Prostate gland (tissue), 2 donors: ENCODE results near the gene MAPK8IP3. TPM values are rescaled to one million over a fixed set of nuclear protein-coding genes. Genes with fewer than 3 reads are reported as not detected.

Source experiments
- DNase-seq: peaks from one replicate; pipeline ENCODE4 v3.0.0-alpha.2; 2019; ENCODE audit warnings: low spot score
- H3K27ac ChIP-seq, 2 donors: fragments of 200-600 bp; sonication (generic); 2 replicates each; pipeline ENCODE4 v1.5.1; 2017 to 2019
- H3K27me3 ChIP-seq: fragments of 200-600 bp; sonication (generic); replicated peaks from 2 replicates; pipeline ENCODE4 v1.5.1; 2019; ENCODE audit not compliant: insufficient read depth
- H3K36me3 ChIP-seq, 2 donors: fragments of 200-600 bp; sonication (generic); 1 replicate in 1 of 2; 2 replicates in 1 of 2; pipeline versions ENCODE4 v1.5.1 to v1.8.1; 2017 to 2019
- H3K4me1 ChIP-seq: fragments of 200-600 bp; sonication (generic); replicated peaks from 2 replicates; pipeline ENCODE4 v1.5.1; 2019
- H3K4me3 ChIP-seq, 2 donors: fragments of 200-600 bp; sonication (generic); 2 replicates each; pipeline ENCODE4 v1.5.1; 2017 to 2019
- H3K9me3 ChIP-seq: fragments of 200-600 bp; sonication (generic); 2 replicates; pipeline ENCODE4 v1.5.1; 2017
- POLR2A ChIP-seq: fragments of 450-650 bp; IDR thresholded peaks from one replicate; pipeline ENCODE4 v1.6.1; 2016; ENCODE audit warnings: antibody characterized with exemption, mild to moderate bottlenecking
- POLR2AphosphoS5 ChIP-seq: sonication (generic); formaldehyde crosslinking; IDR thresholded peaks from one replicate; pipeline ENCODE4 v1.6.1; 2017; ENCODE audit warnings: antibody characterized with exemption
- WGBS: methylation state at CpG from one replicate; pipeline ENCODE4 v1.1.5; 2018; 5-methylcytosine and 5-hydroxymethylcytosine counted together
- intact Hi-C: fragments of 100-400 bp; cut with DNase I; formaldehyde crosslinking; loops from one replicate; pipeline ENCODE4 v1.14.2; 2022
- total RNA-seq, 2 donors: library from RNA; depleted of rRNA; stranded (reverse); fragments of >200 nt; gene quantifications; one replicate each; pipeline ENCODE4 v1.1.0, GENCODE V29; 2016
- TF ChIP-seq, protein P1 (sequence below), 4 experiments: fragments of 200-600 bp in 2 of 4; fragments of 450-650 bp in 2 of 4; sonication (generic) in 2 of 4; IDR thresholded peaks; 1 replicate in 3 of 4; 2 replicates in 1 of 4; pipeline ENCODE4 v1.5.1; 2016 to 2019; ENCODE audit warnings: antibody characterized with exemption in 4 of 4, mild to moderate bottlenecking in 2 of 4, moderate library complexity in 2 of 4

Gene MAPK8IP3
- total RNA-seq, 2 donors from 2014 or later: 56.0 to 157 TPM

DNA sequence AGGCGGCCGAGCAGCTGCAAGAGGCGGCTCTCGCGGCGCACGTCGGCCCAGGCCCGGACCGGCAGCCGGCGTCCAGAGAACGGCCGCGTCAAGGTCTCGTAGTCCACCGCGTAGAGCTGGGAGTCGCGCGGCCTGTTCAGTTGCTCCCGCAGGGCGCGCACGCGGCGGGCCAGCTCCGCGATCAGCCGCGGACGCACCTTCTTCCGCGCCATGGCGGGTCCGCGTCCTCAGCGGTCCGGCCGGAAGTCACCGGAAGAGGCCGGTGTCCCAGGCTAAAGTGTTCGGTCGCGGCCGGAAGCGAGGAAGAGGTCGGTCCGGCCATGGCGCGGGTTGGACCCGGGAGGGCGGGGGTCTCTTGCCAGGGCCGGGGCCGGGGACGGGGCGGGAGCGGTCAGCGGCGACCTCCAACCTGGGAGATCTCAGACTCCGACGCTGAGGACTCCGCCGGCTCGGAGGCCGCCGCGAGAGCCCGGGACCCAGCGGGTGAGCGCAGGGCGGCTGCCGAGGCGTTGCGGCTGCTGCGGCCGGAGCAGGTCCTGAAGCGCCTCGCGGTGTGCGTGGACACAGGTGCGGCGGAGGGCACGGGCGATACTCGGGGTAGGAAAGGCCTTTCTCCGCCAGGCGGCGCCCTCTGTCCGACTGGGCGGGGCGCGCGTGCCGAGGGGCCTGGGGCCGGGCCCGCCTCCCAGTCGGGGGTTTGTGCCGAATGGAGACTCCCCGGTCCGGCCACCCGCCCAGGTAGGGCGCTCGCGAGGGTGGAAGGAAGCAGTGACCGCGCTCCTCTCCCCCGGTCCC lies 67.1 kb downstream of the MAPK8IP3 start, which contains the start of gene MRPS34:
TSS of gene MRPS34 (minus strand) at position 227 of the 795 bp plus-strand sequence. CDS start at position 212, 15 bp downstream.
- Histone ChIP-seq H3K27ac (peak within 1 kb of the TSS; percentile 91 to 96), H3K36me3 (peaks cover 12 to 23% of the 10 kb centered on the region in 2 donors), H3K4me3 (peak within 1 kb of the TSS; percentile 83 to 86), H3K4me1 (peaks cover 14% of the 10 kb centered on the region), H3K9me3 (no peaks in the 10 kb centered on the region), H3K27me3 (no peaks in the 10 kb centered on the region)
- peak; percentile 68 for DNase-seq
- TF ChIP-seq, protein P1, sequence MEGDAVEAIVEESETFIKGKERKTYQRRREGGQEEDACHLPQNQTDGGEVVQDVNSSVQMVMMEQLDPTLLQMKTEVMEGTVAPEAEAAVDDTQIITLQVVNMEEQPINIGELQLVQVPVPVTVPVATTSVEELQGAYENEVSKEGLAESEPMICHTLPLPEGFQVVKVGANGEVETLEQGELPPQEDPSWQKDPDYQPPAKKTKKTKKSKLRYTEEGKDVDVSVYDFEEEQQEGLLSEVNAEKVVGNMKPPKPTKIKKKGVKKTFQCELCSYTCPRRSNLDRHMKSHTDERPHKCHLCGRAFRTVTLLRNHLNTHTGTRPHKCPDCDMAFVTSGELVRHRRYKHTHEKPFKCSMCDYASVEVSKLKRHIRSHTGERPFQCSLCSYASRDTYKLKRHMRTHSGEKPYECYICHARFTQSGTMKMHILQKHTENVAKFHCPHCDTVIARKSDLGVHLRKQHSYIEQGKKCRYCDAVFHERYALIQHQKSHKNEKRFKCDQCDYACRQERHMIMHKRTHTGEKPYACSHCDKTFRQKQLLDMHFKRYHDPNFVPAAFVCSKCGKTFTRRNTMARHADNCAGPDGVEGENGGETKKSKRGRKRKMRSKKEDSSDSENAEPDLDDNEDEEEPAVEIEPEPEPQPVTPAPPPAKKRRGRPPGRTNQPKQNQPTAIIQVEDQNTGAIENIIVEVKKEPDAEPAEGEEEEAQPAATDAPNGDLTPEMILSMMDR (IDR thresholded peaks at IDR 0.05): peak; percentile 59 to 89 (median 84)
- TF ChIP-seq POLR2AphosphoS5: peak; percentile 86
- TF ChIP-seq POLR2A: peak; percentile 36
- under 1% methylated on average over 64 of the region's 108 CpGs for WGBS
- intact Hi-C loops: no loop called here

DNA sequence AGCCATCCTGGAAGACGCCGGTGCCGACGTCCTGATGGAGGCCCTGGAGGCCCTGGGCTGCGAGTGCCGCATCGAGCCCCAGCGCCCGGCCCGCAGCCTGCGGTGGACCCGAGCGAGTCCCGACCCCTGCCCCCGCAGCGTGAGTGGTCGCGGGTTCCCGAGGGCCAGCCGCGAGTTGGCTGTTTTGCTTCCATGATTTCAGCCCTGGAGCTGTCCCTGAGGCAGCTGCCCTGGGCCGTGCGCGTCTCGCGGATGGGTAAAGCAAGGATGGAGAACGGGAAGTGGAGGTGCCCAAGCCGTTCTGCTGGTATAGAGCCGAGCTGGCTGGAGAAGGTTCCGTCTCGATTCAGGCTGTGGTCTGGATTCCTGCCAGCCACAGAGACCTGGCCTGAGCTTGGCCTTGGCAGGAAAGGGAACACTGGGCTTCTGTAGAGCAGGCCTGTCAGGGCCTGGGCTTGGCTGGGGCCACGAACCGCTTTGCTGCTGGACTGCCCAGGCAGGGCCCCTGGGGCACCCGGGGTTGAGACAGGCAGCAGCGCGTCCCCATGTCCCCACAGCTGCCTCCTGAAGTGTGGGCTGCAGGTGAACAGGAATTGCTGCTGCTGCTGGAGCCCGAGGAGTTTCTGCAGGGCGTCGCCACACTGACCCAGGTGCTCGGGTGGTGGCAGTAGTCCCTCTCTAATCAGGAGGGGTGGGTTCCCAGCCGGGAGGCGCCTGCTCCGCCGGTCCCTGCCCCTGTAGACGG lies 67.9 kb downstream of the MAPK8IP3 start:
- 14% methylated on average over 37 of the region's 45 CpGs for WGBS
- Histone ChIP-seq H3K4me1 (peaks cover 14% of the 10 kb centered on the region), H3K4me3 (peak overlapping the region; percentile 83 to 86), H3K27me3 (no peaks in the 10 kb centered on the region), H3K27ac (peak overlapping the region; percentile 91 to 96), H3K9me3 (no peaks in the 10 kb centered on the region), H3K36me3 (peaks cover 12 to 24% of the 10 kb centered on the region in 2 donors)
- intact Hi-C loops: no loop called here
- TF ChIP-seq POLR2A (no peak), POLR2AphosphoS5 (no peak)
- TF ChIP-seq, protein P1 (IDR thresholded peaks at IDR 0.05): no peak
- no peak for DNase-seq

DNA sequence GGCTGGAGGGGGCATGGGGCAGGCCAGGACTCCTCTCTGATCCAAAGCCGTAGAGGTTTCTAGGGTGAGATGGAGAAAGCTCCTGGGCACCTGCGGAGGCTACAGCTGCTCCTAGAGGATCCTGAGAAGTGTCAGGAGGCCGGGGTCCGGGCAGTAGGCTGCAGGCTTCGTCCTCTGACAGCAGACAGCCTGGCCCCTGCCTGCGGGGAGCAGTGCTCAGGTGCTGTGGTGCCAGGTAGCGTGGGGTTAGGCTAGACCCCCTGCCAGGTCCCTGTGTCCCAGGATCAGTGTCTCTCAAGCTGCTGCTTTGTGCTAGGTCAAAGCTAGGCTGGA lies 68.4 kb downstream of the MAPK8IP3 start:
- Histone ChIP-seq H3K27me3 (no peaks in the 10 kb centered on the region), H3K9me3 (no peaks in the 10 kb centered on the region), H3K36me3 (peaks cover 12 to 24% of the 10 kb centered on the region in 2 donors), H3K4me1 (peaks cover 14% of the 10 kb centered on the region), H3K27ac (peak overlapping the region; percentile 91 to 96), H3K4me3 (peak overlapping the region; percentile 83 to 86)
- TF ChIP-seq, protein P1 (IDR thresholded peaks at IDR 0.05): no peak
- no peak for TF ChIP-seq POLR2AphosphoS5
- no peak for TF ChIP-seq POLR2A
- DNase-seq: no peak
- intact Hi-C loops: no loop called here
- WGBS: 83% methylated on average over 7 of the region's 7 CpGs

DNA sequence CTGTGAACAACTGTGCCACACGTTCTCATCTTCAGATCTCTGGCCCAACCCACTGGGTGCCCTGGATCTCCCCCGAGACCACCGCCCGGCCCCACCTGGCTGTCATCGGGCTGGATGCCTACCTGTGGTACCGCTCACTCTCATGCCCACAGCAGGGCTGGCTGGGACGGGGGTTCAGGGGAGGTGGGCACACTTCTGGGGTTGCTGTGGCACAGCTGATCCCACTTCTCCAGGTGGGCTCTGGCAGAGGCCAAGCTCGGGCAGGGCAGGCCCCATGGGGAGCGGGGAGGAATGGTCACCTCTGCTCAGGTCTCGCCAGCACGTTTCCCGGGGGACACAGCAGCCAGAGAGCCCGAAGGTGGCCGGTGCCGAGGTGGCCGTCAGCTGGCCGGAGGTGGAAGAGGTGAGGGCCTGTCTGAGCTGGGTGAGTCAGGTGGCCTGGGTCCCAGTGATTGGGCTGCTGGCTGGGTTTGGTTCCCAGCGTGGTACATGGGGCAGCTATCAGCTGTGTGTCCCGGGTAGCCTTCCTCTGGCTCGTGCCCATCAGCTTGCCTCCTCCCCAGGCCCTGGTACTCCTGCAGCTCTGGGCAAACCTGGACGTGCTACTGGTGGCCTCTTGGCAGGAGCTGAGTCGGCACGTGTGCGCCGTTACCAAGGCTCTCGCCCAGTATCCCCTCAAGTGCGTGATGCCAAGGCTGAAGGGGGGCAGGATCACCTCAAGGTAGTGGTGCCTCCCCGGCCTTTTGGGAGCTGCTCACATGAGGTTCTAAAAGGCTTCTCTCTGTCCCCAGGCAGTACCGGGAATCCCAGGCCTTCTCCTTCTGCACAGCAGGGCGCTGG lies 69.2 kb downstream of the MAPK8IP3 start:
- no peak overlapping the region for H3K4me3 ChIP-seq
- peaks cover 12 to 24% of the 10 kb centered on the region in 2 donors for H3K36me3 ChIP-seq
- H3K9me3 ChIP-seq: no peaks in the 10 kb centered on the region
- H3K4me1 ChIP-seq: peaks cover 8% of the 10 kb centered on the region
- WGBS: 90% methylated on average over 28 of the region's 30 CpGs
- no peak for DNase-seq
- TF ChIP-seq POLR2AphosphoS5 (no peak), POLR2A (no peak)
- TF ChIP-seq, protein P1 (IDR thresholded peaks at IDR 0.05): no peak
- H3K27me3 ChIP-seq: no peaks in the 10 kb centered on the region
- no peak overlapping the region for H3K27ac ChIP-seq
- intact Hi-C loops: no loop called here
